ENCODE data around the gene PLEKHG4.

GRCh38 chr16:67336648-67337047, 57.3 kb downstream of the PLEKHG4 start:
- TF ChIP-seq CTCF (IDR thresholded peaks at IDR 0.05; ENCODE audit: low read depth, low read length) (no peak), EZH2phosphoT487 (IDR thresholded peaks at IDR 0.05; ENCODE audit: low read depth) (no peak)

Measured in OCI-LY3 (cell line).